Kidney (tissue), 14 donors: ENCODE results near the gene GRIA4. TPM values are rescaled to one million over a fixed set of nuclear protein-coding genes. Genes with fewer than 3 reads are reported as not detected.

Experiments used
- DNase-seq, 5 donors: peaks; one replicate each; pipeline ENCODE4 v3.0.0-alpha.2; 2013 to 2020
- FAIRE-seq: peaks from 2 replicates; lab custom pipeline; 2012; peaks lifted over from hg19 to GRCh38; lab: Jason Lieb, UNC
- H3K27ac ChIP-seq, 2 donors: one replicate each; pipeline ENCODE4 v1.7.0; 2013; ENCODE audit warnings: low read depth in 2 of 2, low read length in 2 of 2, inconsistent platforms in 1 of 2
- H3K27me3 ChIP-seq: one replicate; pipeline ENCODE4 v1.7.1; 2013; ENCODE audit warnings: low read length, inconsistent platforms; ENCODE audit not compliant: control insufficient read depth, insufficient read depth
- H3K36me3 ChIP-seq, 3 donors: one replicate each; pipeline versions ENCODE4 v1.7.0 to v1.7.1; 2013; ENCODE audit warnings: low read length in 3 of 3, control low read depth in 1 of 3, inconsistent platforms in 1 of 3; ENCODE audit not compliant: insufficient read depth in 3 of 3, control insufficient read depth in 2 of 3
- H3K4me1 ChIP-seq, 3 donors: one replicate each; pipeline versions ENCODE4 v1.7.0 to v1.7.1; 2013; ENCODE audit warnings: low read length in 3 of 3, inconsistent platforms in 1 of 3, low read depth in 1 of 3; ENCODE audit not compliant: control insufficient read depth in 2 of 3, insufficient read depth in 2 of 3
- H3K4me3 ChIP-seq, 3 donors: one replicate each; pipeline versions ENCODE4 v1.7.0 to v1.8.1; 2013; ENCODE audit warnings: low read length in 3 of 3, control low read depth in 1 of 3, inconsistent platforms in 1 of 3
- H3K9ac ChIP-seq, 3 donors: one replicate each; pipeline versions ENCODE4 v1.7.0 to v1.7.1; 2013; ENCODE audit warnings: low read length in 3 of 3, control low read depth in 1 of 3, inconsistent platforms in 1 of 3
- H3K9me3 ChIP-seq, 3 donors: one replicate each; pipeline versions ENCODE4 v1.7.0 to v1.7.1; 2013; ENCODE audit warnings: low read length in 3 of 3, control low read depth in 1 of 3, inconsistent platforms in 1 of 3; ENCODE audit not compliant: control insufficient read depth in 2 of 3, insufficient read depth in 1 of 3
- CTCF ChIP-seq: IDR thresholded peaks from 3 replicates; pipeline ENCODE4 v1.5.1; 2012; ENCODE audit warnings: mild to moderate bottlenecking, moderate library complexity, borderline replicate concordance; ENCODE audit not compliant: insufficient read depth; ENCODE audit errors: extremely low read depth
- intact Hi-C: fragments of 100-400 bp; cut with DNase I; formaldehyde crosslinking; loops from one replicate; pipeline ENCODE4 v1.11.1; 2022
- polyA plus RNA-seq: library from polyadenylated mRNA; stranded (reverse); fragments of 350-450 nt; fragmentation: Illumina TruSeq; extraction: RNeasy Lipid Tissue Mini Kit (QIAGEN cat#74804); gene quantifications from one replicate; pipeline ENCODE4 v1.2.3, GENCODE V29; 2014; ENCODE audit warnings: low read depth, low replicate concordance; ENCODE audit not compliant: insufficient read depth
- total RNA-seq: library from RNA; stranded (reverse); fragmentation: NEBNext Ultra II Directional; extraction: Animal tissue kit (Norgen Biotek cat#: 25700); gene quantifications from one replicate; pipeline ENCODE4 v1.2.1, GENCODE V29; 2021
- donor health status: control.
- donor health status: control.
- donor health status: control.
- donor health status: control.
- donor health status: control.
- donor health status: DM: yes; HTN: yes; CAD: no.
- donor health status: Normal renal cell carcinoma (clear cell type).

Gene GRIA4
- total and polyA plus RNA-seq, 2 donors from 2014 or later = 0.45 TPM; not detected in 1

- Histone ChIP-seq H3K9ac (no peak overlapping the region), H3K36me3 (no peaks in the 10 kb centered on the region), H3K27ac (no peak overlapping the region), H3K27me3 (no peaks in the 10 kb centered on the region), H3K4me3 (no peak overlapping the region), H3K9me3 (no peaks in the 10 kb centered on the region), H3K4me1 (no peaks in the 10 kb centered on the region)
- DNase-seq (no peak), FAIRE-seq (no peak)
- intact Hi-C loops = no loop called here
- no peak for TF ChIP-seq CTCF
Measured at GRCh38 chr11:105948918-105949590, 339.2 kb downstream of the GRIA4 start.

- Histone ChIP-seq H3K27ac (no peak overlapping the region), H3K9me3 (no peaks in the 10 kb centered on the region), H3K9ac (no peak overlapping the region), H3K4me3 (no peak overlapping the region), H3K36me3 (no peaks in the 10 kb centered on the region), H3K27me3 (no peaks in the 10 kb centered on the region), H3K4me1 (no peaks in the 10 kb centered on the region)
- intact Hi-C loops = no loop called here
- no peak for DNase-seq
- no peak for TF ChIP-seq CTCF
- no peak for FAIRE-seq
Measured at GRCh38 chr11:105953886-105954285, 344.0 kb downstream of the GRIA4 start.

- intact Hi-C loops = no loop called here
- Histone ChIP-seq H3K27ac (no peak overlapping the region), H3K4me3 (no peak overlapping the region), H3K4me1 (no peaks in the 10 kb centered on the region), H3K9ac (no peak overlapping the region), H3K9me3 (no peaks in the 10 kb centered on the region), H3K36me3 (no peaks in the 10 kb centered on the region), H3K27me3 (no peaks in the 10 kb centered on the region)
- no peak for FAIRE-seq
- DNase-seq = peak in 2 of 5 donors; percentile 14 to 52
- no peak for TF ChIP-seq CTCF
Measured at GRCh38 chr11:105960252-105961245, 350.7 kb downstream of the GRIA4 start.
